Panc1 (cell line): ENCODE results near the gene GSG1L.

Experiments used
- TF ChIP-seq, protein P1 (sequence below), 2 experiments: IDR thresholded peaks; 2 replicates each; pipeline ENCODE4 v1.6.1; 2011 to 2012; ENCODE audit warnings: low read depth in 2 of 2, control low read depth in 1 of 2, low read length in 1 of 2, mild to moderate bottlenecking in 1 of 2, moderate library complexity in 1 of 2; ENCODE audit not compliant: insufficient read depth in 1 of 2
- TF ChIP-seq, protein P2 (sequence below): fragments of 450-650 bp; IDR thresholded peaks from 2 replicates; pipeline ENCODE4 v1.5.1; 2017; ENCODE audit warnings: mild to moderate bottlenecking

DNA sequence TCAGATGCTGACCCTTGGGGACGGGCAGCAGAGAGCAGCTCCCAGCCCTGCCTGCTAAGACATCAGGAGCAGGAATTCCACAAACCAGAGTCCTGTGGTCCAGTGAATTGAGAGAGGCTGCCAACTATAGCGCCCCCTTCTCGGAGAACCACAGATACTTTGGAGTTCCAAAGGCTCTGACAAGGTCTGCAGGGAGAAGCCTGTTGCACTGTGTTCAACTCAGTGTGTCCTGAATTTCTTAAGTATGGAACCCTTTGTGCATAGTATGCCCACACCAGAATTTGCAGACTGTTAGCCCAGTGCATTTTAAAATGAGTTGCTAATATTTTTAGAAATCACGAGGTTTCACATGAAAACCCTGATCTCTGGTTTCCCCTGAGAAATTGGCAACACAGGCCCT lies 290.2 kb downstream of the GSG1L start:
- TF ChIP-seq, protein P1, sequence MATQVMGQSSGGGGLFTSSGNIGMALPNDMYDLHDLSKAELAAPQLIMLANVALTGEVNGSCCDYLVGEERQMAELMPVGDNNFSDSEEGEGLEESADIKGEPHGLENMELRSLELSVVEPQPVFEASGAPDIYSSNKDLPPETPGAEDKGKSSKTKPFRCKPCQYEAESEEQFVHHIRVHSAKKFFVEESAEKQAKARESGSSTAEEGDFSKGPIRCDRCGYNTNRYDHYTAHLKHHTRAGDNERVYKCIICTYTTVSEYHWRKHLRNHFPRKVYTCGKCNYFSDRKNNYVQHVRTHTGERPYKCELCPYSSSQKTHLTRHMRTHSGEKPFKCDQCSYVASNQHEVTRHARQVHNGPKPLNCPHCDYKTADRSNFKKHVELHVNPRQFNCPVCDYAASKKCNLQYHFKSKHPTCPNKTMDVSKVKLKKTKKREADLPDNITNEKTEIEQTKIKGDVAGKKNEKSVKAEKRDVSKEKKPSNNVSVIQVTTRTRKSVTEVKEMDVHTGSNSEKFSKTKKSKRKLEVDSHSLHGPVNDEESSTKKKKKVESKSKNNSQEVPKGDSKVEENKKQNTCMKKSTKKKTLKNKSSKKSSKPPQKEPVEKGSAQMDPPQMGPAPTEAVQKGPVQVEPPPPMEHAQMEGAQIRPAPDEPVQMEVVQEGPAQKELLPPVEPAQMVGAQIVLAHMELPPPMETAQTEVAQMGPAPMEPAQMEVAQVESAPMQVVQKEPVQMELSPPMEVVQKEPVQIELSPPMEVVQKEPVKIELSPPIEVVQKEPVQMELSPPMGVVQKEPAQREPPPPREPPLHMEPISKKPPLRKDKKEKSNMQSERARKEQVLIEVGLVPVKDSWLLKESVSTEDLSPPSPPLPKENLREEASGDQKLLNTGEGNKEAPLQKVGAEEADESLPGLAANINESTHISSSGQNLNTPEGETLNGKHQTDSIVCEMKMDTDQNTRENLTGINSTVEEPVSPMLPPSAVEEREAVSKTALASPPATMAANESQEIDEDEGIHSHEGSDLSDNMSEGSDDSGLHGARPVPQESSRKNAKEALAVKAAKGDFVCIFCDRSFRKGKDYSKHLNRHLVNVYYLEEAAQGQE (IDR thresholded peaks at IDR 0.05; ENCODE audit: insufficient read depth in 1 of 2, low read depth in 2 of 2, low read length in 1 of 2), result no peak
- TF ChIP-seq, protein P2, sequence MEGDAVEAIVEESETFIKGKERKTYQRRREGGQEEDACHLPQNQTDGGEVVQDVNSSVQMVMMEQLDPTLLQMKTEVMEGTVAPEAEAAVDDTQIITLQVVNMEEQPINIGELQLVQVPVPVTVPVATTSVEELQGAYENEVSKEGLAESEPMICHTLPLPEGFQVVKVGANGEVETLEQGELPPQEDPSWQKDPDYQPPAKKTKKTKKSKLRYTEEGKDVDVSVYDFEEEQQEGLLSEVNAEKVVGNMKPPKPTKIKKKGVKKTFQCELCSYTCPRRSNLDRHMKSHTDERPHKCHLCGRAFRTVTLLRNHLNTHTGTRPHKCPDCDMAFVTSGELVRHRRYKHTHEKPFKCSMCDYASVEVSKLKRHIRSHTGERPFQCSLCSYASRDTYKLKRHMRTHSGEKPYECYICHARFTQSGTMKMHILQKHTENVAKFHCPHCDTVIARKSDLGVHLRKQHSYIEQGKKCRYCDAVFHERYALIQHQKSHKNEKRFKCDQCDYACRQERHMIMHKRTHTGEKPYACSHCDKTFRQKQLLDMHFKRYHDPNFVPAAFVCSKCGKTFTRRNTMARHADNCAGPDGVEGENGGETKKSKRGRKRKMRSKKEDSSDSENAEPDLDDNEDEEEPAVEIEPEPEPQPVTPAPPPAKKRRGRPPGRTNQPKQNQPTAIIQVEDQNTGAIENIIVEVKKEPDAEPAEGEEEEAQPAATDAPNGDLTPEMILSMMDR, result no peak
